ENCODE data around the gene SMARCA2.

The SMARCA2 gene

DNA sequence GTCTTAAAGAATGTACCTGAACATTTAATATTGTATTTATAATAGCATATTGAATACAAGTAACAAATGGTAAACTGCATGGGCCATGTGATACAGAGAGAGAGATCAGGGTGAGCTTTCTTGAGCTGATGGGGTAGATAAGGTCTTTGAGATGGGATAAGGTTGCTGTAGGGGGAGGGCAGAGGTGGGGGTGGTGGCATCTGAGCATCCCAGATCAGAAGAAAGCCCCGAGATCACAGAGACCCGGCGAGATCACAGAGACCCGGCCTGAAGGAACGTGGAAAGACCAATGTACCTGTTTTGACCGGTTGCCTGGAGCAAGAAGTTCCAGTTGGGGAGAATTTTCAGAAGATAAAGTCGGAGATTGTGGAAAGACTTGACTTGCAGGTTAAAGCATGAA is 6.6 kb downstream of the SMARCA2 start:
- Histone ChIP-seq H3K9me2 (replicated peaks; ENCODE audit: insufficient read depth, low read length) (no peaks in the 10 kb centered on the region), H3K9me3 (replicated peaks; ENCODE audit: insufficient read depth, low read length) (no peaks in the 10 kb centered on the region), H3K9ac (ENCODE audit: low read length) (no peak overlapping the region), H3K4me2 (ENCODE audit: low read depth, low read length) (no peak overlapping the region), H3K27ac (ENCODE audit: low read length) (no peak overlapping the region), H2AFZ (ENCODE audit: low read length) (no peak overlapping the region), H3K27me3 (replicated peaks; ENCODE audit: insufficient read depth, low read length) (no peaks in the 10 kb centered on the region), H3F3A (ENCODE audit: insufficient read depth, low read length) (no peaks in the 10 kb centered on the region), H3K36me3 (replicated peaks; ENCODE audit: insufficient read depth, low read length) (no peaks in the 10 kb centered on the region), H3K4me1 (ENCODE audit: low read length) (peaks cover 7% of the 10 kb centered on the region; the same call in 1 of the 2 replicates), H3K4me3 (ENCODE audit: low read length) (no peak overlapping the region), H3K79me2 (ENCODE audit: low read length) (peaks cover 99% of the 10 kb centered on the region), H4K20me1 (ENCODE audit: insufficient read depth, low read length) (peaks cover 10% of the 10 kb centered on the region; the same call in 1 of the 2 replicates)
- no peak for TF ChIP-seq CTCF (IDR thresholded peaks at IDR 0.05; ENCODE audit: low read length)
- no peak for TF ChIP-seq EZH2 (optimal IDR thresholded peaks at IDR 0.05; ENCODE audit: low read depth, low read length)
- TF ChIP-seq EZH2phosphoT487 (IDR thresholded peaks at IDR 0.05; ENCODE audit: low read length) = no peak
- DNase-seq = no peak

- H3F3A ChIP-seq (ENCODE audit: insufficient read depth, low read length) = no peaks in the 10 kb centered on the region
- no peaks in the 10 kb centered on the region for H3K9me2 ChIP-seq (replicated peaks; ENCODE audit: insufficient read depth, low read length)
- no peak overlapping the region for H3K27ac ChIP-seq (ENCODE audit: low read length)
- no peak overlapping the region for H2AFZ ChIP-seq (ENCODE audit: low read length)
- no peak overlapping the region for H3K4me2 ChIP-seq (ENCODE audit: low read depth, low read length)
- no peak overlapping the region for H3K9ac ChIP-seq (ENCODE audit: low read length)
- peaks cover 10% of the 10 kb centered on the region; the same call in 1 of the 2 replicates for H4K20me1 ChIP-seq (ENCODE audit: insufficient read depth, low read length)
- no peaks in the 10 kb centered on the region for H3K27me3 ChIP-seq (replicated peaks; ENCODE audit: insufficient read depth, low read length)
- H3K4me3 ChIP-seq (ENCODE audit: low read length) = no peak overlapping the region
- H3K9me3 ChIP-seq (replicated peaks; ENCODE audit: insufficient read depth, low read length) = no peaks in the 10 kb centered on the region
- TF ChIP-seq EZH2phosphoT487 (IDR thresholded peaks at IDR 0.05; ENCODE audit: low read length) (no peak), CTCF (IDR thresholded peaks at IDR 0.05; ENCODE audit: low read length) (no peak), EZH2 (optimal IDR thresholded peaks at IDR 0.05; ENCODE audit: low read depth, low read length) (no peak)
- H3K36me3 ChIP-seq (replicated peaks; ENCODE audit: insufficient read depth, low read length) = no peaks in the 10 kb centered on the region
- peaks cover 100% of the 10 kb centered on the region for H3K79me2 ChIP-seq (ENCODE audit: low read length)
- no peak for DNase-seq
- peaks cover 7% of the 10 kb centered on the region; the same call in 1 of the 2 replicates for H3K4me1 ChIP-seq (ENCODE audit: low read length)
These were observed 7.4 kb downstream of the SMARCA2 start for GRCh38 chr9:2022560-2022959.

DNA sequence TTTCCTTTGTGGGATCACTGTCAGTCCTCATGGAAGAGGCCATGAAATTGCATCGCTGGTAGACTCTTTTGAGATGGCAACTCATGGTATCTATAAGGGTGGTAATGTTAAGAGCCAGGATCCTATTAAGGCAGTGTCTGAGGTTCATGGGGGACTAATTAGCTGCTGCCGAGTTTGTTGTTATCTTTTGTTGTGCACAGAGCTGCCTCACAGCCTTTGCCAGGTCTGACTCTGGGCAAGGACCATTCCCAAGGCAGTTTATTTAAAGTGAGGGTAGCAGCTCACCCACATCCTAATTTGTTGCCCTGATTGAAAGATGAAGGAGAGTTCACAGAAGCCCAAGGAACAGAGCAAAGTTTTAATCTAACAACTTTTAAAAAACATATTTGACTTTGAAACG is 7.9 kb downstream of the SMARCA2 start:
- H3K27me3 ChIP-seq (replicated peaks; ENCODE audit: insufficient read depth, low read length) = no peaks in the 10 kb centered on the region
- no peak overlapping the region for H3K4me3 ChIP-seq (ENCODE audit: low read length)
- H3K4me1 ChIP-seq (ENCODE audit: low read length) = peaks cover 7% of the 10 kb centered on the region; the same call in 1 of the 2 replicates
- H3F3A ChIP-seq (ENCODE audit: insufficient read depth, low read length) = no peaks in the 10 kb centered on the region
- H3K9me3 ChIP-seq (replicated peaks; ENCODE audit: insufficient read depth, low read length) = no peaks in the 10 kb centered on the region
- no peak for DNase-seq
- no peaks in the 10 kb centered on the region for H3K9me2 ChIP-seq (replicated peaks; ENCODE audit: insufficient read depth, low read length)
- H4K20me1 ChIP-seq (ENCODE audit: insufficient read depth, low read length) = peaks cover 10% of the 10 kb centered on the region; the same call in 1 of the 2 replicates
- H3K27ac ChIP-seq (ENCODE audit: low read length) = no peak overlapping the region
- TF ChIP-seq CTCF (IDR thresholded peaks at IDR 0.05; ENCODE audit: low read length) = no peak
- TF ChIP-seq EZH2 (optimal IDR thresholded peaks at IDR 0.05; ENCODE audit: low read depth, low read length) = no peak
- TF ChIP-seq EZH2phosphoT487 (IDR thresholded peaks at IDR 0.05; ENCODE audit: low read length) = no peak
- H3K4me2 ChIP-seq (ENCODE audit: low read depth, low read length) = no peak overlapping the region
- H2AFZ ChIP-seq (ENCODE audit: low read length) = no peak overlapping the region
- peaks cover 100% of the 10 kb centered on the region for H3K79me2 ChIP-seq (ENCODE audit: low read length)
- no peak overlapping the region for H3K9ac ChIP-seq (ENCODE audit: low read length)
- H3K36me3 ChIP-seq (replicated peaks; ENCODE audit: insufficient read depth, low read length) = no peaks in the 10 kb centered on the region

Data from MM.1S (cell line).